ENCODE data around the gene FYN.

DNA sequence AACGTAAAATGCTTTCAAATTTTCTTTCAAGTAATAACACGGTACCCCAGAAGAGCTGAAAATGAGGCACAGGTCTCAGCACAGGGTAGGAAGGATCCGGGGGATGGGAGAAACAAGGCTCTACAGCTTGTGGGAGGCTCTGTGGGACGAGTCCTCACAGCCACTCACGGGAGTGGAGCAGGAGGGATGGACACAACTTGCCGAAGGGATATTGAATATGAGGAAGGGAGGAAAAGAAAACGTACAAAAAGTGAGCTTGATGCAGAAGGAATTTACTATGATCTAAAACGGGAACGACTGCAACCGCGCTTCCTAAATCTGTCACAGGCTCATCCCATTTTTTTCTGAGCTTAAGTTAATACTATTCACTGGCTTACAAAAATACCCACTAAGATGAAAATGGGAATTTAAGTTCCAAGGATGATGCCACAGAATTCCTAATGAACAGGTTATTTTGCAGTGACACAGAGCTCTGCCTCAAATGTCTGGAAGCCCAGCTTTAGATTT lies 72.9 kb downstream of the FYN start:
- no peak for TF ChIP-seq ZNF292 (tag by site-specific recombination; IDR thresholded peaks at IDR 0.05; ENCODE audit: borderline replicate concordance, low read depth)
- TF ChIP-seq ZNF785 (tag by site-specific recombination; IDR thresholded peaks at IDR 0.05), result no peak
- no peak for TF ChIP-seq BCL11A (tag by site-specific recombination; IDR thresholded peaks at IDR 0.05; ENCODE audit: low read depth)
- TF ChIP-seq ZNF175 (tag by site-specific recombination; IDR thresholded peaks at IDR 0.05), result no peak
- TF ChIP-seq, protein P1, sequence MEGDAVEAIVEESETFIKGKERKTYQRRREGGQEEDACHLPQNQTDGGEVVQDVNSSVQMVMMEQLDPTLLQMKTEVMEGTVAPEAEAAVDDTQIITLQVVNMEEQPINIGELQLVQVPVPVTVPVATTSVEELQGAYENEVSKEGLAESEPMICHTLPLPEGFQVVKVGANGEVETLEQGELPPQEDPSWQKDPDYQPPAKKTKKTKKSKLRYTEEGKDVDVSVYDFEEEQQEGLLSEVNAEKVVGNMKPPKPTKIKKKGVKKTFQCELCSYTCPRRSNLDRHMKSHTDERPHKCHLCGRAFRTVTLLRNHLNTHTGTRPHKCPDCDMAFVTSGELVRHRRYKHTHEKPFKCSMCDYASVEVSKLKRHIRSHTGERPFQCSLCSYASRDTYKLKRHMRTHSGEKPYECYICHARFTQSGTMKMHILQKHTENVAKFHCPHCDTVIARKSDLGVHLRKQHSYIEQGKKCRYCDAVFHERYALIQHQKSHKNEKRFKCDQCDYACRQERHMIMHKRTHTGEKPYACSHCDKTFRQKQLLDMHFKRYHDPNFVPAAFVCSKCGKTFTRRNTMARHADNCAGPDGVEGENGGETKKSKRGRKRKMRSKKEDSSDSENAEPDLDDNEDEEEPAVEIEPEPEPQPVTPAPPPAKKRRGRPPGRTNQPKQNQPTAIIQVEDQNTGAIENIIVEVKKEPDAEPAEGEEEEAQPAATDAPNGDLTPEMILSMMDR (tag by site-specific recombination; IDR thresholded peaks at IDR 0.05), result no peak
- TF ChIP-seq, protein P2, sequence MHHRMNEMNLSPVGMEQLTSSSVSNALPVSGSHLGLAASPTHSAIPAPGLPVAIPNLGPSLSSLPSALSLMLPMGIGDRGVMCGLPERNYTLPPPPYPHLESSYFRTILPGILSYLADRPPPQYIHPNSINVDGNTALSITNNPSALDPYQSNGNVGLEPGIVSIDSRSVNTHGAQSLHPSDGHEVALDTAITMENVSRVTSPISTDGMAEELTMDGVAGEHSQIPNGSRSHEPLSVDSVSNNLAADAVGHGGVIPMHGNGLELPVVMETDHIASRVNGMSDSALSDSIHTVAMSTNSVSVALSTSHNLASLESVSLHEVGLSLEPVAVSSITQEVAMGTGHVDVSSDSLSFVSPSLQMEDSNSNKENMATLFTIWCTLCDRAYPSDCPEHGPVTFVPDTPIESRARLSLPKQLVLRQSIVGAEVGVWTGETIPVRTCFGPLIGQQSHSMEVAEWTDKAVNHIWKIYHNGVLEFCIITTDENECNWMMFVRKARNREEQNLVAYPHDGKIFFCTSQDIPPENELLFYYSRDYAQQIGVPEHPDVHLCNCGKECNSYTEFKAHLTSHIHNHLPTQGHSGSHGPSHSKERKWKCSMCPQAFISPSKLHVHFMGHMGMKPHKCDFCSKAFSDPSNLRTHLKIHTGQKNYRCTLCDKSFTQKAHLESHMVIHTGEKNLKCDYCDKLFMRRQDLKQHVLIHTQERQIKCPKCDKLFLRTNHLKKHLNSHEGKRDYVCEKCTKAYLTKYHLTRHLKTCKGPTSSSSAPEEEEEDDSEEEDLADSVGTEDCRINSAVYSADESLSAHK (tag by site-specific recombination; IDR thresholded peaks at IDR 0.05), result no peak

Measured in HEK293 (cell line).